Measurements from ENCODE around the gene ANKS6.
"Not testable (repeated sequence)": the region's sequence is repeated elsewhere in the genome, so short reads cannot be mapped to it uniquely, and the experiment has no call there.

ANKS6 gene

DNA sequence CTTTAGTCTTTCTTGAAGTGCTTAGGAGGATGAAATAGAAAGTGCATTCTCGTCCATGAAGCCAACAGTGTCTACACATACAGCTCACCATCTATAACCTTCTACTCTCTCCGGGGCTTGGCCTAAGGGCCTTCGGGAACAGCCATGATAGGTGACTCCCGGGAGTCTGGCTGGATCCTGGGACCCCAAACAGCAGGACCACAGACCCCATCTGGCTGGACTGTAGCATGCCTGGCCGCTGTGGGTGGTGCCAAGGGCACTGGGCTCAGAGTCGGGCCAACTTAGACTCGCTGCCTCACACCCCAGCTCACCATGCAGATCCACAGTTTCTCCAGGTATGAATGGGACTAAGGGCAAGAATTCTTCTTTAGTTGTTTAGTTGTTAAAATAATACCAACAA is 104.0 kb downstream of the ANKS6 start:
- no peak for DNase-seq

DNA sequence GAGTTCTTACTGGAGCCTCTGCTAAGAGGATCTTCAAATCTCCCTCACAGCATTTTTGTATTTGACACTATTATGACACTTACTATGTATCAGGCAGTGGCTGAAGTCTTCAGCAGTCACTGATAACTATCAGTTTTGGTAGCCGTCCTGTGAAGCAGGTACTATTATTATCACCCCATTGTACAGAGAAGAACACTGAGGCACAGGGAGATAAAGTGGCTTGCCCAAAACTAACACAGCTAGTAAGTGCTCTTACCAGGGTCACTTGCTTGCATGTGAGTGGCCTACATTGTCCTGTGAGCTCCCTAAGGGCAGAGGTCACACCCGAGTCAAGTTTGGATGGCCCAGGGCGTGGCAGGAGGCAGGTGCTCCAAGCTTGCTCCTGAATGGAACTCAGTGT is 104.5 kb downstream of the ANKS6 start:
- no peak for DNase-seq

DNA sequence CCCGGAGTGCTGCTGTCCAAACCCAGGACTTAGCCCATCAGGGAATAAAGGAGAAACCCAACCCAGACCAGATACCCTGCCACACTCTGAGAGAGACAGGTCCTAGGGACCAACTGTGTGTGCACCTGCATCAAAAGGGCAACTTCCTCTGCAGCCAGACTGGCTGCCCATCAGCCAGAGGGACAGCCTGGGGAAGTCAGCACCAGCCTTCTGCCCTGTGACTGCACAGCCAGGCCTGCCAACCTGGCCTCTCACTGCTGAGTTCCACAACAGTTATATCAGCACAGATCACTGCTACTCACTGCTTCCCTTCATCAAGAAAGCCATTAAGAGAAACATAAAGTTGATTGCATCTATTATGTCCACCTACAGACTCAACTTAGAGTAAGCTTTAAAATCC is 105.7 kb downstream of the ANKS6 start:
- DNase-seq, result no peak

DNA sequence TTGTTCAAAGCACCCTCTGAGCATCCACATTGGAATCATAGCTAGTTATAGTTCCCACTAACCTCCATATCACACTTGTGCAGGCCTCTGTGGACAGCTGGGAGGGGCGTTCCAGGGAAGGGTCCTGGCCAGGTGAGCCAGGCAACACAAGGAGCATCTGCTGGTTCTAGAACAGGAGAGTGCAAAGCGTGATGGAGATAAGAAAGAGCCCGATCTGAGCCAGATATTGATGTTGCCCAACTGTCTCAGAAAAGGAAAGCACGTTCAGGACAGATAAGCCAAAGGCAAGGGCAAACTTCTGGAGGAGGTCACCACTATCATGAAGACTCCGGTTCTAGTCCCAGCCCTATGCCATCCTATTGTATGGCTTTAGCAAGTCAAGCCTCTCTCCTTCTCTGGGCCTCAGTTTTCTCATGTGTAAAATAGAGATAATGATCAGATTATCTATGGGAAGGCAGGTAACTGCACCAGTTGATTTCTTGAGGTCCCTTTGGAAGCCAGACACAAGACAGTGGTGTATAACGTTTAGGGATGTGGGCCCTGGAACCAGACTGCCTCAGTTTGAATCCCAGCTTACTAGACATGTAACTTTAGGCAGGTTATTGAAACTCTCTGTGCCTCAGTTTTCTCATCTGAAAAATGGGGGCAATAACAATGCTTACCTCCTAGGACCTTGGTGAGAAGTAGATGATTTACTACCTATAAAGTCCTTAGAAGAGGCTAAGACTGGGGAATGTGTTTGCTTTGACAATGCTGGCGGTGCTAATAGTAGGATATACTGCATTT is 107.5 kb downstream of the ANKS6 start:
- no peak for DNase-seq

DNA sequence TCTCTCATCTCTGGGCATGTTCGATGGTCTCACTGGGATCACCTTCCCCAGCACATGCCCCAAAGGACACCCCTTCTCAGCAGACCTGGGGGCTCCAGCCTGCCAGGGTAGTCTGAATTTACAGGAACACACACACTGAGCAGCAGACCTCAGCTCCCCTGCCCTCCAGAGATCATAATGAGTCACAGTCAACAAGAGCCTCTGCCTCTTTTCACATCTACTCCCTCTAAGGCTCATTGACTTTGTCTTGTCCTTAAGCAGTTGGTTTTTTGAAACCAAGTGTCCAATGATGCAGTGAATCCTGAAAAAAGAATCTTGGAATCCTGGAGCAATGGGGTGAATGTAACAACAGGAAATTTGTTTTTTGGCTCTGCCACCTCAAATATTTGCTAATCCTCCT is 108.4 kb downstream of the ANKS6 start:
- no peak for DNase-seq

DNA sequence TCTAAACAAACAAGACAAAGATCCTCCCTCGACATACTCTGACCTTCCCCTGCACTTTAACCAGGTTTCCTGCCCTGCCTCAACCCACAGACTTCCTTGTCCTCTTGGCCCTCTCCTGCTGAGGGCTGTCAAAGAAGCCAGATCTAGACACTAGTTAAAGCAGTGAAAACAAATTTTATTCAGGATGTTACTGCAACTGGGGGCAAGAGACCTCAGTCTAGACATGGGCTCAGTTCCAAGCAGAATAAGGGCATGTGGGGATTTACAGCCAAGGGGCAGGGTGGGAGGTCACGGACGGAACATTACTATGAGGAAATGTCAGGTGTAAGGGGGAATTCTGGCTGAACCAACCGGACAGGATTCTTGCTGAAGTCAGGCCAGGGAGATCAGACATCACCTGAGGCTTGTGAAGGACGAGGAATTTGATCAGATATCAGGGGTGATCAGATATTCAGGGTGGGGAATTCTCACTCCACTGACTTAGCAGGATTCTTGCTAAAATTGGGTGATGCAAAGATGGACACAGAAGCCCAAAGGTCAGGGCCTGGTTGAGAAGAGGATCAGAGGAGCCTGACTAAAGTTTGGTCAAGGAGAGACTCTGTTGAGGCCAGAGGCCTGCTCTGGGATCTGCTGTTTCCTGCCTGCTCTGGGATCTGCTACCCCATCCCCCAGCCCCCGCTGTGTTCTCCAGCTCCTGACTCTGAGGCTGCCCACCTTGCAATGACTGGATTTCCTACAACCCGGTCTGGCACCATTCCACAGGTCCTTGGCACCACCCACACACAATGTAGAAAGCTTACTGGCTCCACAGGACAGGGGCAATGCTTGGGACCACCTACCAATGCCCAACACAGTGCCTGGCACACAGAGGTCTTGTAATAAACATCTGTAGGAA is 109.1 kb downstream of the ANKS6 start:
- no peak for DNase-seq

DNA sequence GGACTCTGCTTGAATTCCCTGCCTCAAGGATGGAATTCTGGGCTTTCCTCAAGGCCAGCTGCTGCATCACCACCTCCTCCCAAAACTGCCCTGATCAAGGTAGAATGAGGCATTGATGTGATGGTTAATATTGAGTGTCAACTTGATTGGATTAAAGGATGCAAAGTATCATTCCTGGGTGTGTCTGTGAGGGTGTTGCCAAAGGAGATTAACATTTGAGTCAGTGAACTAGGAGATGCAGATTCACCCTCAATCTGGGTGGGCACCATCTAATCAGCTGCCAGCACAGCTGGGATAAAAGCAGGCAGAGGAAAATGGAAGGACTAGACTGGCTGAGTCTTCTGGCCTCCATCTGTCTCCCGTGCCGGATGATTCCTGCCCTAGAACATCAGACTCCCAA is 111.5 kb downstream of the ANKS6 start:
- DNase-seq, result not testable (repeated sequence)

All from T1000 (cell line).